NT2/D1 (cell line): Measurements from ENCODE around the gene SERPINE1.

Experiments used
- YY1 ChIP-seq: IDR thresholded peaks from 2 replicates; pipeline ENCODE4 v1.6.1; 2011; ENCODE audit not compliant: insufficient read length, insufficient read depth
- ZNF274 ChIP-seq: IDR thresholded peaks from 2 replicates; pipeline ENCODE4 v1.6.1; 2011; ENCODE audit warnings: mild to moderate bottlenecking, low read depth, low read length

DNA sequence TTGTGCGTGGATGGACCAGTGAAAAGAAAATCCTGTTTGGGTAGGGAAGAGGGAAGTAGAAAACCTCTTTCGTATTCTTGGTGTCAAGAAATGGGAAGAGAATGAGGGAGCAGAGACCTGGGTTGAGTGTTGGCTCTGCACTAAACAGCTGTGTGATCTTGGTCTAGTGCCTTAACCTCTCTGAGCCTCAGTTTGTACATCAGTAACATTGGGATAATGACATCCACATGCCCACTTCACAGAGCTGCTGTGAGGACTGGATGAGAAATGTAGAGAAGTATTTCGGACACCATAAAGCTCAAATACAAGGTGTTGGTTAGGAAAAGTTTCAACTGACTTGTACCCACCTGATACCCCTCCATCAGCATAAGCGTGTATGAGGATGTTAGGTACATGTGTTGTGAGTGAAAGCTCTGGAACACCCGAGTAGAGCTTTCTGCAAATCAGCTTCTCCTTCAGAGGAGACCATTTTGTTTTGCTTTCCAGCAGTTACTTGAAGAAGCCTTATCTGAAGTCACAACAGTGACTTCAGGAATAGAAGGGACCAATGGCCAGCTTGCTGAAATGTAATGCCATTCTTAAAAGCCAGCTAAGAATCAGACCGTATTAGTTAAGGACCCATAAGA is 30.5 kb upstream of the SERPINE1 start:
- TF ChIP-seq YY1, result no peak
- no peak for TF ChIP-seq ZNF274
